HL-60/S4 treated with phorbol 12-myristate 13-acetate at 8.2 ng/mL for 4 days and 3 days (cell line): Measurements from ENCODE around the gene XYLT1.
"Not testable (repeated sequence)": the region's sequence is repeated elsewhere in the genome, so short reads cannot be mapped to it uniquely, and the experiment has no call there.

Experiments
- in situ Hi-C: fragments of 300-500 bp; cut with MboI; formaldehyde crosslinking; loops from 2 replicates; pipeline ENCODE4 v1.15.0; 2022; ENCODE audit warnings: low sequenced_read_pairs

XYLT1 gene

DNA sequence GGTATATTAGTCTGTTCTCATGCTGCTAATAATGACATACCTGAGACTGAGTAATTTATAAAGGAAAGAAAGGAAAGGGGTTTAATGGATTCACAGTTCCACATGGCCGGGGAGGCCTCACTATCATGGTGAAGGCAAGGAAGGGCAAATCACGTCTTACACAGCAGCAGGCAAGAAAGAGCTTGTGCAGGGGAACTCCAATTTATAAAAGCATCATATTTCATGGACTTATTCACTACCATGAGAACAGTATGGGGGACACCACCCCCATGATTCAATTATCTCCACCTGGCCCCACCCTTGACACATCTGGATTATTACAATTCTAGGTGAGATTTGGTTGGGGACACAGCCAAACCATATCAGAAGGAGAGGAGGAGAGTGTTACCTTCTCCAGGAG is 17.7 kb upstream of the XYLT1 start:
- in situ Hi-C loops, result no loop called here

DNA sequence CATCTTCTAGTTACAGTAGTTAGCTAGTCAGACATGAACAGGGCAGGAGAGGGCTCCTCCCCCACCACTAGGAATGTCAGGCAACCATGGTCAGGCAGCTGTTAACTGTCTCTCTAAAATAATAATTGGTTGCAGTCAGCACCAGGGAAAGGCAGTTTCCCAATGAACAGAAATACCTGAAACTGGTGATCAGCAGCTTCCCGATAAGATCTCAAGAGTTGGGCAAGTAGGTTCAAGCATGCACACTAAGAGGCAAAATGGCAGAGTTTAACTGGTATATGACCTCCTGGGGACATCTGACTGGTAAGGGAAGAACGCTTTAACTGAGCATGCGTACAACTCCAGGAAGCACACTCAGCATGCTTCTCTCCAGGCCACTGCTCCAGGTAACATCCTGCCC is 12.6 kb upstream of the XYLT1 start:
- in situ Hi-C loops, result no loop called here

DNA sequence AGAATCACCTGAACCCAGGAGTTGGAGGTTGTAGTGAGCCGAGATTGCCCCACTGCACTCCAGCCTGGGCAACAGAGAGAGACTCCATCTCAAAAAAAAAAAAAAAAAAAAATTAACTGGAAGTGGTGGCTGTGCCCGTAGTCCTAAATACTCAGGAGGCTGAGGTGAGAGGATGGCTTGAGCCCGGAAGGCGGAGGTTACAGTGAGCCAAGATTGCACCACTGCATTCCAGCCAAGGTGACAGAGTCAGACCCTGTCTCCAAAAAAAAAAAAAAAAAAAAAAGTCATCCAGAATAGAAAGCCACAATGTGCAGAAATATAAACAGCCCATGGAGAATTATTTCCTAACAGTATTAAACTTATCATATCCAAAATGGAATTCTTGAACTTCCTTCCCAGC is 11.6 kb upstream of the XYLT1 start:
- in situ Hi-C loops, result not testable (repeated sequence)

DNA sequence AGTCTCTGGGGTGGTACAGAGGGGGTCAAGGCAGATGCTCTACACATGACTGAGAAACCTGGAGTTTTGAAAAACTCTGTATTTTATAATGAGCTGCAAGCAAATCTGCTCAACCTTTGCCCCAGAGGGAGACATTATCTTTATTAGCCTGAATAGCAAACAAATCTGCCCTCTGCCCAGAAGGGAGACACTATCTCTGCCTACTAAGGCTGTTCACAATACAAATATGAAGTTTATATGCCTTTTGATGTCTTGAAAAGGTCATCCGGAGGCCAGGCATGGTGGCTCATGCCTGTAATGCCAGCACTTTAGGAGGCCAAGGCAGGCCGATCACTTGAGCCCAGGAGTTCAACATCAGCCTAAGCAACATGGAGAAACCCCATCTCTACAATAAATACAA is 11.0 kb upstream of the XYLT1 start:
- in situ Hi-C loops, result no loop called here

- in situ Hi-C loops, result not testable (repeated sequence)
Observed at GRCh38 chr16:17477260-17477545, 6.4 kb upstream of the XYLT1 start.

GRCh38 chr16:17476414-17477259 is 5.9 kb upstream of the XYLT1 start:
- in situ Hi-C loops, result no loop called here

DNA sequence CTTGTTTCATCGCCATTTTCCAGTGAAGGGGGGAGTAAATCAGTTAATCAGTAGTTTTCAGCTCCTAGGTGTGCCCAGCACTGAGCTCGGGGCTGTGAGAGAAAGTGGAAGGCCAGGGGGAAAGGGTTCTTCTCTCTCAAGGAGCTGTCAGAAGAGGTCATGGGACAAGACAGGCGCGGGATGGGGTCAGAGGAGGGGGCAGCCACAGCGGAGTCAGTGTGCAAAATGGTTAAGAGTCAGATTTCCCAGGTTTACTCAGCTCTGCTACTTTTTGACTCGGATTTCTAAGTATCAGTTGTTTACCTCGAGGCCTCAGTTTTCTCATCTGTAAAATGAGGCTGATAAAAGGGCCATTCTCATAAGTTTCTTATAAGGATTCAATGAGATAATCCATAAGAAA is 4.3 kb upstream of the XYLT1 start:
- in situ Hi-C loops, result no loop called here

GRCh38 chr16:17474572-17474971 is 3.8 kb upstream of the XYLT1 start:
- in situ Hi-C loops, result no loop called here

GRCh38 chr16:17474037-17474436 is 3.3 kb upstream of the XYLT1 start:
- in situ Hi-C loops, result no loop called here

- in situ Hi-C loops, result no loop called here
Observed at GRCh38 chr16:17471719-17472461, 1.1 kb upstream of the XYLT1 start.

DNA sequence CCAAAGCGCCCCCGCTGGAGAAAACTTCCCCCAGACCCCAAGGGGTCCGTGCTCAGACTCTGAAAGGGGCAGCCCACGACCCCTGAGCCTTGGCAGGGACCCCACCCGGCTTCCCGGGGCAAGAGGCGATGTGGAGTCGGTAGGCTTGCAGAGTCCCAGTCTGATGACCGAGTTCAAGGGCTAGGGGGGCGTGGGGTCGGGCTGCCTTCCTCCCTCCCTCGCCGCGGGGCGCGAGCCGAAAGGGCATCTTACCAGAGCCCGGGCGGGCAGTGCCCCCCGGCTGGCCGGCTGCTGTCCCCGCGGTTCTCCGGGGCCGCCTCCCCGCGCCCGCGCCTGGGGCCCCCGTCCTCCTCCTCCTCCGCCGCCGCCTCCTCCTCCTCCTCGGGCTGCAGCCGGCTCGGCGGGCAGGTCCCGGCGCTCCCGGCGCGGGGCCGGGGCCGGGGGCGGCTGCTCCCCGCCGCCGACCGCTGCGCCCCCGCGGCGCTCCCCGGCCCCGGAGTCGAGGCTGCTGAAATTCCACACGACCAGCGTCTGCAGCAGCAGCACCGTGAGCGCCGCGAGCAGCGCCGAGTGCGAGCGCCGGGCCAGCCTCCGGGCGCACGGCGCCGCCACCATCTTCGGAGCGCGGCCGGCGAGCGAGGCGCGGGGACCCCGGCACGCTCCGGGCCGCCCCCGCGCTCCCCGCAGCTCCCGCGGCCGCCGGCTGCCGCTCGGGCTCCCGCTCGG is 415 bp downstream of the XYLT1 start:
- in situ Hi-C loops, result no loop called here

GRCh38 chr16:17469741-17470181 is 999 bp downstream of the XYLT1 start:
- in situ Hi-C loops, result loop anchor here (10.0 kb wide), 1 partner anchor 265 kb away; no protein-coding TSS in a partner anchor

DNA sequence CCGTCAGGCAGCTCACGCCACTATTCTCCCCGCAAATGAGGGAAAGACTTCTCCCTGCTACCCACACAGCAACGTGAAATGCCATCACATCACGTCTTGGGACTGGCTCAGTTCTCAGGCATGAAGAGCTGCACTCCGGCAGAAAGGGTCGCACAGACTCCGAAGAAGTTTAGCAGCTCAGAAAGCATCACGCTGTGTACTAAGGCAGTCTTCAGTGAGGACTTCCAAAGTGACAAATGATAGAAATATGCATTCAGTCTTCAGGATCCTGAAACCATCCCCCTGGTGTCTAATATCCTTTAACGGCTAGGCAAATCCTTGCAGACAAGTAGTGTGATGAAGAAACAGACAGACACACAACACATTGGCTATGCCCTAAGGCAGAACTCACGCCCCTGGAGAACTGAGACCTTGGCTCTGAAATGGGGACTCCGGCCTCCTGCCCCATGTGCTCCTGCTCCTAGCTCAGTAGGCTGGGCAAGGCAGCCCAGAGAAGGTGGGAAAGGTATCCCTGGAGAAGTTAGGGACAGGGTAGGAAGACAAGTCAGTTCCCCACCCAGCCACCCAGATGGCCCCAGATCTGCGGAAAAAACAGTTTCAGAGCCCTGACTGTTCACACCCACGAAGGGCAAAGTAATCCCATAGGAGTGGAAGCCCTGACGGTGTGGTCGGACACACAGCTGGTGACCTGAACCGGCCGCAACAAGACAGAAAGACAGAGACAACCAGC is 1.6 kb downstream of the XYLT1 start:
- in situ Hi-C loops, result loop anchor here (10.0 kb wide), 1 partner anchor 264 kb away; no protein-coding TSS in a partner anchor

- in situ Hi-C loops, result loop anchor here (10.0 kb wide), 1 partner anchor 264 kb away; no protein-coding TSS in a partner anchor
Observed at GRCh38 chr16:17468611-17469010, 2.1 kb downstream of the XYLT1 start.

GRCh38 chr16:17467923-17468540 is 2.7 kb downstream of the XYLT1 start:
- in situ Hi-C loops, result loop anchor here (10.0 kb wide), 1 partner anchor 263 kb away; no protein-coding TSS in a partner anchor

GRCh38 chr16:17466876-17467275 is 3.9 kb downstream of the XYLT1 start:
- in situ Hi-C loops, result loop anchor here (10.0 kb wide), 1 partner anchor 262 kb away; no protein-coding TSS in a partner anchor

- in situ Hi-C loops, result loop anchor here (10.0 kb wide), 1 partner anchor 261 kb away; no protein-coding TSS in a partner anchor
Observed at GRCh38 chr16:17465460-17465859, 5.3 kb downstream of the XYLT1 start.

- in situ Hi-C loops, result loop anchor here (10.0 kb wide), 1 partner anchor 259 kb away; no protein-coding TSS in a partner anchor
Observed at GRCh38 chr16:17463335-17463734, 7.4 kb downstream of the XYLT1 start.

GRCh38 chr16:17461951-17462729 is 8.6 kb downstream of the XYLT1 start:
- in situ Hi-C loops, result loop anchor here (10.0 kb wide), 1 partner anchor 257 kb away; no protein-coding TSS in a partner anchor
